Breast epithelium (tissue), 3 donors: ENCODE results near the gene FHL1.

ENCODE experiments used
- CTCF ChIP-seq, 3 donors: fragments of 450-650 bp; IDR thresholded peaks; one replicate each; pipeline ENCODE4 v1.5.1; 2016 to 2017; ENCODE audit warnings: antibody characterized with exemption in 3 of 3, mild to moderate bottlenecking in 3 of 3, moderate library complexity in 3 of 3
- POLR2AphosphoS5 ChIP-seq, 3 donors: sonication (generic); formaldehyde crosslinking; IDR thresholded peaks; one replicate each; pipeline ENCODE4 v1.6.1; 2017; ENCODE audit warnings: antibody characterized with exemption in 3 of 3

DNA sequence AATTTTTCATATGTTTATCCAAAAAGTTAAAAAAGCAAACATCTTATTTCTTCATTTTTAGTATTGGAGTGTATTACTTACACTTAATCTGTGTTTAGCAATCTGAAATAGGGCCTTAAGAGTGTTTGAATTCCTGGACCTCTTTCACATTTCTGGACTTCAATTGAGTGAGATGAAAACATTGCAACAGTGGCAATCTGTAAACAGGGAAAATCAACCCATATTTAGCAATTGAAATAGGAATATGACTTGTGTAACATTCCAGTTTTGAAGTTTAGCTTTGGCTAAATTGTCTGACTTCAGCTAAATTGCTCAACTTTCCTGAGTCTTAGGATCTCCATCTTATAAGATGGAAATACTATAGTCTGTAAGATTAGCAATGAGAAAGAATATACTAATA is 34.6 kb upstream of the FHL1 start:
- TF ChIP-seq CTCF (IDR thresholded peaks at IDR 0.05) (no peak), POLR2AphosphoS5 (IDR thresholded peaks at IDR 0.05) (no peak)
